IPS DF 19.7 (cell line): ENCODE results near the gene BCL2L2.
A peak's percentile ranks its signal among the peaks of the same experiment; 100 is the strongest.
"Not testable (repeated sequence)": the region's sequence is repeated elsewhere in the genome, so short reads cannot be mapped to it uniquely, and the experiment has no call there.

ENCODE experiments used
- DNase-seq: peaks from one replicate; pipeline ENCODE4 v3.0.0-alpha.2; 2013; ENCODE audit warnings: low read depth, low spot score

Gene BCL2L2, protein sequence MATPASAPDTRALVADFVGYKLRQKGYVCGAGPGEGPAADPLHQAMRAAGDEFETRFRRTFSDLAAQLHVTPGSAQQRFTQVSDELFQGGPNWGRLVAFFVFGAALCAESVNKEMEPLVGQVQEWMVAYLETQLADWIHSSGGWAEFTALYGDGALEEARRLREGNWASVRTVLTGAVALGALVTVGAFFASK

DNA sequence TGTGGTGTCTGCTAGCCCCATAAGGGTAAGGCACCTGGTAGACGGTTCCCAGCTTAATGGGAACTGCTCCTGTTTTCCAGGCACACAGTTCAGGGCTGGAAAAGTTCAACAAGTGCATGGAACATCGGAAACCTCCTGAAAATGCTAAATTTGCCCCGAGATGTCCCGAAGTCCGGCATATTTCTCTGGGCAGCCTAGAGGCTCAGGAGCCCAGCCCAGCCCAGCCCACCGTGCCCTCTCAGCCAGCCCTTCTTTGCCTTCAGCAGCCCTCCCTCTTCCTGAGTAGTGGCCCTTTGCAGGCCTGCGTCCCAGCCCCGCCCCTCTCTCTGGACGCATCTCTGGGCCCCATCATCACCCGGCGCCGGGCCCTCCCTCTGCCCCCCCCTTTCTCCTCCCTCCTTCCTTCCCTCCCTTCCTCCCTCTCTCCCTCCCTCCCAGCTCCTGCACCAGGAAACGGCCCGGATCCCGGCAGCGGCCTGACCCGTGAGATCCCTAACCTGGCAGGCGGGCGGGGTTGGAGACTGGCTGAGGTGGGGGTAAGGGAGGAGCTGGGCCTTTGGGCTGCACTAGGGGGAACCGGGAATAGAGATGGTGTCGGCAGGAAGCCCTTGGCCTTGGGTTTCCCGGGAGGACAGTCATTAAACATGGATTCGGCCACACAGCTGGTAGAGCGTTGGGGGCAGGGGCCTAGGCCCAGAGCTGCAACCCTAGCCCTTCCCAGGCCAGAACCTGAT, at the start of gene BCL2L2:
TSS of gene BCL2L2 (plus strand) at position 422 of the 734 bp plus-strand sequence. CDS start 935 bp downstream, outside the sequence.
- no peak for DNase-seq

GRCh38 chr14:23258256-23258655, 48.4 kb upstream of the BCL2L2 start:
- DNase-seq: no peak

GRCh38 chr14:23259426-23259825, 47.2 kb upstream of the BCL2L2 start:
- no peak for DNase-seq

- DNase-seq: not testable (repeated sequence)
Measured at GRCh38 chr14:23260849-23261248, 45.8 kb upstream of the BCL2L2 start.

- DNase-seq: no peak
Measured at GRCh38 chr14:23269193-23269592, 37.4 kb upstream of the BCL2L2 start.

DNA sequence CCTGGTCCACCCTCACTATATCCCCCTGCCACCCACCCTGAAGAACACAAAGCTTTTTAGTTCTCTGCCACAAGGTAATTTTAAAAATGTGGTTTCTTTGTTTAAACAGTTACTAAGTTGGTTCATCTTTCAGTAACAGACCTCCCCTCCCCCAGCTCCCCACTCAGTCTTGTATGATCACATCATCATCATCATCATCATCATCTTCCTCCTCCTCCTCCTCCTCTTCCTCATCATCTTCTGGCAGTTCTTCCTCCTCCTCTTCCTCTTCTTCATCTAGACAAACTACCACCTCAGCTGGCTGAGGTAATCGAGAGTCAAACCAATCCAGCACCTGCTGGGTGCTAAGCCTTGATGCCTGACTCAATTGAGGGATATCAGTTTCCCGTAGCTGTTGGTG, 31.2 kb upstream of the BCL2L2 start:
- no peak for DNase-seq

DNA sequence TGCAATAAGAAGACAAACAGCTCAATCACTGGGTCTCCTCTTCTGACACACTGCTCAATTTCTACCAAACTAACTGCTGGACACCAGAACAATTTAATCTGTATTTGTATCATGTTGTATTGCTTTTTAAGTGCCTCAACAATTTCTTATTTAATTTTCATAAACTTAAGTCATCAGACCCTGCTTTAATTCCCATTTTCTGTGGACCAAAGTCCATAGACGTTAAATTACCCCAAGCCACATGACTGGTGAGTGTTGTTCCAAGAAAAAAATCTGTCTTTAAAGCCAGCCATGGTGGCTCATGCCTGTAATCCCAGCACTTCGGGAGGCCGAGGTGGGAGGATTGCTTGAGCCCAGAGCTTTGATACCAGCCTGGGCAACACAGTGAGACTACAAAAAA, 29.4 kb upstream of the BCL2L2 start:
- DNase-seq: no peak

DNA sequence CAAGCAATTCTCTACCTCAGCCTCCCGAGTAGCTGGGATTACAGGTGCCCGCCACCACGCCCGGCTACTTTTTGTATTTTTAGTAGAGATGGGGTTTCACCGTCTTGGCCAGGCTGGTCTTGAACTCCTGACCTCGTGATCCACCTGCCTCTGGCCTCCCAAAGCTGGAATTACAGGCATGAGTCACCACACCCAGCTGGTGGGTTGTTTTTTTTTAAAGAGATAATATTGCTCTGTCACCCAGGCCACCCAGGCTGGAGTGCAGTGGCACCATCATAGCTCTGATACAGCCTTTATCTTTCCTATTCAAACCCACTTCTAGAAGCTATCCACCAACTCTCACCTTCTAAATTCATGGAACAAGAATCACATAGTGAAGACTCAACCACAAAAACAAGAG, 28.7 kb upstream of the BCL2L2 start:
- DNase-seq: not testable (repeated sequence)

DNA sequence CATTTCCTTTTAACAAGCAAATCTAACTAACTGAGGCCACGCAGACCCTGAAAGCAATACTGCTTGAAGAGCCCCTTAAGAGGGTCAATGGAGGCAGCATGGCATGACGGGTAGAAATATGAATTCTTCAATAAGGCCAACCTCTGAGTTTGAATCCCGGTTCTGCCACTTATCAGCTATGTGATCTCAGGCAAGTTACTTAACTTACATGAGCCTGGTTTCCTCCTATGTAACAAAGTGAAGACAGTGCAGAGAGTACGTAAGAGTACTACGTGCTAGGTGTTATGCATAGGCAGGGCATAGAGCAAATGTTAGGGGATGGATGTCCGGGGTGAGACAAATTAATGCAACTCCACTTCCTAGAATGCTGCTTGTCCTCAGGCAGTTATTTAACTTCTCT, 25.4 kb upstream of the BCL2L2 start:
- no peak for DNase-seq

GRCh38 chr14:23284654-23285529, 21.7 kb upstream of the BCL2L2 start:
- DNase-seq: no peak

DNA sequence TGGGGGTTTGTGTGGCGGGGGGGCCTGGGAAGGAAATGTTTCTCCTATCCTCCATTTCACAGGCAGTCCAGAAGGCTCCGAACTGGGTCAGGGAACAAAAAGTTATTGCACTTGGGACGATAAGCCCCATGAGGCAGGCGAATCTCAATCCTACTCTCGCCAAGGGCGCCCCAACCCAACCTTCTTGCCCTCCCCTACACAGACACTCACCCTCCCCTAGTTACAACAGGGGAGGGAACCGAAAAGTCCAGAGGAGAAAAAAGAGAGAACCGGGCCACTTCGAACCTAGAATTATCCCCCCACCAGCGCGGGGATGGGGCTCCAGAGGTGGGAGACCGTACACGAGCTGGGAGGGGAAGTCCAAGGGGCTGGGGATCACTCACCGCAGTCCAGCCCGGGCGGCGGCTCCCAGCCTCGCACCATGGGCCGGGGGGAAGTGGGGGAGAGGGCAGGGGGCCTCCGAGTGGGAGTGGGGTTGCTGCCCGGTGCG, 21.1 kb upstream of the BCL2L2 start:
- DNase-seq: no peak

GRCh38 chr14:23286020-23286901, 20.4 kb upstream of the BCL2L2 start, which contains the start of gene HOMEZ:
Gene HOMEZ (minus strand): TSS chr14:23286132. CDS start chr14:23285952, 180 bp downstream.
- peak; percentile 87 for DNase-seq

DNA sequence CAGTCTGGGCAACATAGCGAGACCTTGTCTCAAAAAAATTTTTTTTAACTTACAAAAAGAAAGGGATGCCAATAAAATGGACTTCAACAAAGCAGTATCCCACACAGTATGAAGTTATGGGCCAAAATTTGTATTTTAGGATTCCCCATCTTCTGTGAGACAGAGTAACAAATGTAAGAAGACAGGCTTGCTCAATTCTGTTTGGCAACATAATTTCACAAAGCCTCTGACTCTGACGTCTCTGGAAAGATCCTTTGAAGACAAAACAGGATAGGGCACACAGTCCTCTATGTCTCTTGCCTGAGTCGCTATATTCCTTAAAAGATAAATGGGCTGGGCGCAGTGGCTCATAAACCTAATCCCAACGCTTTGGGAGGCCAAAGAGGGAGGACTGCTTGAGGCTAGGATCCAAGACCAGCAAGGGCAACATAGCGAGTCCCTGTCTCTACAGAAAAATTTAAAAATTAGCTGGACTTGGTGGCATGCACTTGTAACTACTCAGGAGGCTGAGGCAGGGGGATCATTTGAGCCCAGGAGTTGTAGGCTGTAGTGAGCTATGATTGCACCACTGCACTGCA, 19.6 kb upstream of the BCL2L2 start:
- DNase-seq: no peak

DNA sequence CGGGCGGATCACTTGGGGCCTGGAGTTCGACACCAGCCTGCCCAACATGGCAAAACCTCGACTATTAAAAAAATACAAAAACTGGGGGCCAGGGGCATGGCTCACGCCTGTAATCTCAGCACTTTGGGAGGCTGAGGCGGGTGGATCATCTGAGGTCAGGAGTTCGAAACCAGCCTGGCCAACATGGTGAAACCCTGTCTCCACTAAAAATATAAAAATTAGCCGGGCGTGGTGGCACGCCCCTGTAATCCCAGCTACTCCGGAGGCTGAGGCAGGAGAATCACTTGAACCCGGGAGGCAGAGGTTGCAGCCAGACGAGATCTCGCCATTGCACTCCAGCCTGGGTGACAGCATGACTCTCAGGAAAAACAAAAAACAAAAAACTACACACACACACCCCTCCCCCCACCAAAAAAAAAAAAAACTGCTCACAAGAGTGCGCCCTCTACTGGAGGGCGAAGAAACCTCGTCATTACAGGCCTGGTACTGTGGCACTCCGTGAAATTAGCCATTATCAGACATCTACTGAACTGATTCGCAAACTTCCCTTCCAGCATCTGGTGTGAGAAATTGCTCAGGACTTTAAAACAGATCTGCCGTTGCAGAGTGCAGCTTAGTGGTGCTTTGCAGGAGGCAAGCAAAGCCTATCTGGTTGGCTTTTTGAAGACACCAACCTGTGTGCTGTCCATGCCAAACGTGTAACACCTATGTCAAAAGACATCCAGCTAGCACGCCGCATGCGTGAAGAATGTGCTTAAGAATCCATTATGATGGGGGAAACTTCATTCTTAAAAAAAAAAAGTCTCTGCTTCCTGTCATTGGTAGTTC, 11.7 kb upstream of the BCL2L2 start:
- DNase-seq: no peak

GRCh38 chr14:23296012-23296777, 10.4 kb upstream of the BCL2L2 start:
- no peak for DNase-seq

DNA sequence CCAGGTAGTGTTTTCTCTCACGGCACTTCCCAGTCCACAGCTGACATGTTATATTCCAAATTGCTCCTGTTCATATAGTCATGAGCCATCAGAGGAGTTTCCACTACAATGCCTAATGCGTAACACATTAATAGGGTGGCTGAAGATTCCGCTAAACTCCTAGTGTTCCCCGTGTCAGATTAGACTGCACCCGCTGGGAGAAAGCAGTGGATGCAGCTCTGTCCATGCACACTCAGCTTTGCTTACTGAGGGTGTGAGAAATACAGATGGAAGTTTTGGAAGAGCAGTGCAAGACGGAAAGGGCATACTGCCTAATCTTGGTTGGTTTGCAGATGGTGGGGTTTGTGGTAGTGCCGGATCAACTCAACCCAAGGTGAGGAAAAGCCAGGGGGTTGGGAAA, 9.5 kb upstream of the BCL2L2 start:
- DNase-seq: no peak

- DNase-seq: no peak
Measured at GRCh38 chr14:23297611-23298277, 8.9 kb upstream of the BCL2L2 start.

GRCh38 chr14:23299211-23299957, 7.2 kb upstream of the BCL2L2 start:
- DNase-seq: no peak
